Glomerular visceral epithelial cell (primary cell): ENCODE results near the gene MGLL.

Source experiments
- DNase-seq: peaks from one replicate; pipeline ENCODE4 v3.0.0-alpha.2; 2016; ENCODE audit errors: extremely low spot score

Gene MGLL

DNA sequence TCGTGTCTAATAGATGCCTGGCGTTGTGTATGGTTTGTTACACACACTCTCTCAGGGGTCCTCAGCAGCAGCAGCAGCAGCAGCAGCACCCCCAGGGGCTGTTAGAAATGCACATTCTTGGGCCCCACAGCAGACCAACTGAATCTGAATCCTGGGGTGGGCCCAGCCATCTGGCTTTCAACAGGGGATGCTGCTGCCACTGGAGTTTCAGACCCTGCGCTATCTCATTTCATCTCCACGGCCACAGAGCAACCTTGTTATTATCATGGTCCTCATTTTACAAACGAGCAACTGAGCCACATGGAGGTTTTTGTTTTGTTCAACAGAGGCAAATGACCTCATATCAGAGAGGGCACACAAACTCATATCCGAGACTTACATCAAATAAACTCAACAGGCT is 47.7 kb downstream of the MGLL start:
- no peak for DNase-seq

DNA sequence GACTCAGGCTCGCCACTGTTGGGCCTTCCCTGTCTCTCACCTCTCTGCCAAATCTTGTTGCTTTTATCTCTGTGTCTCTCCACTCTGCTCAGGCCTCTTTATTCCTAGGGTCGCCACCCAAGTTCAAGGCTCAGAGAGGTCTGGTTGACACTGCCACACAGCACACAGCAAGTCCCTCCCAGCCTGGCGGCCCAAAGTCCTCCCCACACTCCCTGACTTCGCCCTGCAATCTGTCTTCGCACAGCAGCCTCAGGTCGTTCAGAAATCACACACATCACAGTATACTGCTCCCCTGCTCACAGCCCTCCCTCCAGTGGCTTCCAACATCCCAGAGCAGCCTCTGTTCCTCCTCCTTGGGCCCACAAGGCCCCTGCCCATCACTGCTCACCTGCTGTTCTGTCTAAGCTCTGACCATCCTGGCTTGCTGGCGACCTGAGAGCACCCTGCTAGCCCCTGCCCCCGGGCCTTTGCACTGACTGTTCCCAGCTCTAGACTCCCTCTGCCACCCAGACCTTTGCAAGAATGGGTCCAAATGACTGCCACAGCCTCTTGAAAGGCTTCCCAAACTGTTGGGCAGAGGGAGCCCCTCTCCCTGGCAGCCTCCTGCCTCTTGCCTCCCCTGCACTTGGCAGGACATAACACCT is 48.4 kb downstream of the MGLL start:
- no peak for DNase-seq

DNA sequence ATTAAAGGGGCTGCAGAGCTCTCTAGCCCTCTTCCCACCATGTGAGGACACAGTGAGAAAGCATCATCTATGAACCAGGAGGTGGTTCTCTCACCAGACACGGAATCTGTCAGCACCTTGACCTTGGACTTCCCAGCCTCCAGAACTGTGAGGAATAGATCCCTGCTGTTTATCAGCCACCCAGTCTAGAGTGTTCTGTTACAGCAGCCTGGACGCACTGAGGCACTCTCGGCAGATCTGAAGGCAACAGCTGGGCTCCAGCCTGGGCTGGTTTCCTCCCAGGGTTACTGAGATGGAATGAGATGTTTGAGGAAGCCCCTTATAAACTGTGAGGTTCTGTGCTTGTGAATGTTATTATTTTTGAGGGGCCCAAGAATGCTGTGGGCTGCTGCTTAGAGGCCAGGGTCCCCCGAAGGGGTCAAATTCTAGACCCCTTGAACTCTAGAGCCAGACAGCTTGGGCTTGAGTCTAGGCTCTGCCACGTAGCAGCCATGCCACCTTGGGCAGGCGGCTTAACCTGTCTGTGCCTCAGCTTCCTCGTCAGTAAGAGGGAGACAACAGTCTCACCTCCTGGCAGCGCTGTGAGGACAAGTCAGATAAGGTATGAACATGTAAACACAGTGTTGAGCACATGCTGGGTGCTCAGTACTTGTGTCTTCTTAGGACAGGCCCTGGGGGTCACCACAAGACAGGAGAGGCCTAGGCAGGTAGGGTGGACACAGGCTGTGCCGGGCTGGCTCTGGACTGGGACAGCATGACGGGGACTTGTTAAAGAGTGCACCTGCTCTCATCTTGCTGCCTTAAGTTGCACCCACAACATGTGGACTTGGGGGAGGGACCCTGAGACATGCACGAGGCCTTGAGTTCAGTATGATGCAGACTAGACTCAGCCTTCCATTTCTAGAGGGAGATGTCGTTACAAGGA is 49.2 kb downstream of the MGLL start:
- no peak for DNase-seq

DNA sequence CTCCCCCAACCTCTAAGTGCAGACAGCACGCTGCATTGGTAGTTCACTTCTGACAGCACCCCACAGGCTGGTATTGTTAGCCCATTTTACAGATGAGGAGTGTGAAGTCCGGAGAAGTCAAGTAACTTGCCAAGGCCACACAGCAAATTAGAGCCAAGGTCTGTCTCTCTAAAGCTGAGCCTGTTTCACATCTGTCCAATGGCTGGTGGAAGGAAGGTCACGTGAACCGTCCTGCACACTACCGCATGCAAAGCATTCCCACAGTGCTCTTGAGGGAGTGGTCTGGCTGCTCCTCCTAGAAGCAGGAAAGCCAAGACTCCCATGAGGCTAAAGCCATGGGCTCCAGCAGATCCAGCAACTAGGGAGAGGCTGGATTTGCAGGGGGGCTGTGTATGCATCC is 50.0 kb downstream of the MGLL start:
- DNase-seq, result no peak

DNA sequence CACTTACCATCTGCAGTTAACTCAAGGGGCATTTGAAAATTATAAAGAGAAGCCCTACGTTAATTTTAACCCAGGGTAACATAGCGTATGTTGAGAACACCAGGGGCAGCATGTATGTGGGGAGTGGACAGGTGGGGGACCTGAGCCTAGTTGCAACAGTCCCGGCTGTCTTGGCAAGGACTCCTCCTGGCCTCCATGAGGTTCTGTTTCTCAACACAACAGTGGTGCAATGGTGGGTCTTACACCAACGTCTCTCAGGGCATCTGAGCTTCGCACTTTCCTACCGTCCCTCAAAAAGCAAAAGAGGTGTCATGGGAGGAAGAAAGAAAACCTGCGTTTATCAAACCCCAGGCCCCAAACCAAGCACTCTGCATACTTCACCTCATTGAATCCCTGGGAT is 50.6 kb downstream of the MGLL start:
- DNase-seq, result no peak

DNA sequence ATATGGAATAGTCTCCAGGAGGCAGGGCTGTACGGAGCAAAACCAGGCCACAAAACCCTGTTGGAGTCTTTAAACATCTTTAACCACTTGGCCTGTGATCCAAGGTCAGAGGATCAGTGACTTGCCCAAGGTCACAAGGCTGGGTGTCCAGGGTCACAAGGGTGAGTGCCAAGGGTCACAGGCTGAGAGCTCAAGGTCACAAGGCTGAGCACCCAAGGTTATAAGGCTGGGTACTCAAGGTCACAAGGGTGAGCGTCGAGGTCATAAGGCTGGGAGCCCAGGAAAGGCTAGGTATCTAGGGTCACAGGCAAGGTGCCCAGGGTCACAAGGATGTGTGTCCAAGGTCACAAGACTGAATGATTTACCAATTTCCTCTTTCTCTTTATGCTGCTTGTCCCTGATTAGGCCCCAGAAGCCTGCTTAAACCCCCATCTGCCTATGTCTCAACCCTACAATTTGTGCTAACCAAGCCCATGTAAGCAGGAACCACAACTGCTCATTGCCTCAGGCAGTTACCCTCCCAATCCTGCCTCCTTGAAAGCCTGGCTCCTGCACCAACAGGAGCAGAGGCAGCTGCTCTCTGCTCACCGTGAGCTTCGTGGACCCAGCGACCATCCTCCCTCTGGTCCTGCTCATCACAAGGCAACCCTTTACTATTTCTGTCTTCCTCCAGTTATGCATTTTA is 51.5 kb downstream of the MGLL start:
- DNase-seq, result no peak

DNA sequence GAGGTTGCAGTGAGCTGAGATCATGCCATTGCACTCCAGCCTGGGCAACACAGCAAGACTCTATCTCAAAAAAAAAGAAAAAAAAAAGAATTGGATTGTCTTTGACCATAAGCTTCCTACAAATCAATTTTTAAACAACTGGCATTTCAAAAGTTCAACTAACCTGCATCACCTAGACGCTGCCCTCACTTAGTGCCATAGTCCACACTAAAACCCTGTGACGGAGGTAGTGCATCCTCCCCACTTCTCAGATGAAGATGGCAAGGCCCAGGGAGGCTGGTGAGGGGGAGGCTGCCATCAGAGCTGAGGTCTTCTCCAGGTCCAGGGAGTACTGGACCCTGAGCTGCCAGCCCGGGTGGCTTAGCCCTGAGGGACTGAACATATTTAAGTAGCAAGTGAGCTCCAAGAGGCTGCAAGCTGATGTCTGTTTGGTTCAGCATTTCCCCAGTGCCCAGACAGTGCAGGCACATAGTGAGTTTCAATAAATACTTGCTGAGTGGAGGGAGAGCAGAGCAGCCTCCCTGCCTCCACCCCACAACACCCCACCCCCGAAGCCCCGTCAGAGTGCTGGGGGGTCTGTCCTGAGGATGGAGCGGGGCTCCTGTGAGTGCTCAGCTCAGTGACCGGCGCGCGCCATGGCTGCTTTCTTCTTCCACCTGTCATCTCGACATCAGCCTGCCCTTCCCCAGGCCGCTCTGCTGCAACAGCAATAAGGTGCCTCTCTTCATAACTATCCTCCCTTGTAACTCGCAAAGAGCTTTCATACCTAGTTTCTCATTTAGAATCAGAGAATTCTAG is 52.8 kb downstream of the MGLL start:
- no peak for DNase-seq

DNA sequence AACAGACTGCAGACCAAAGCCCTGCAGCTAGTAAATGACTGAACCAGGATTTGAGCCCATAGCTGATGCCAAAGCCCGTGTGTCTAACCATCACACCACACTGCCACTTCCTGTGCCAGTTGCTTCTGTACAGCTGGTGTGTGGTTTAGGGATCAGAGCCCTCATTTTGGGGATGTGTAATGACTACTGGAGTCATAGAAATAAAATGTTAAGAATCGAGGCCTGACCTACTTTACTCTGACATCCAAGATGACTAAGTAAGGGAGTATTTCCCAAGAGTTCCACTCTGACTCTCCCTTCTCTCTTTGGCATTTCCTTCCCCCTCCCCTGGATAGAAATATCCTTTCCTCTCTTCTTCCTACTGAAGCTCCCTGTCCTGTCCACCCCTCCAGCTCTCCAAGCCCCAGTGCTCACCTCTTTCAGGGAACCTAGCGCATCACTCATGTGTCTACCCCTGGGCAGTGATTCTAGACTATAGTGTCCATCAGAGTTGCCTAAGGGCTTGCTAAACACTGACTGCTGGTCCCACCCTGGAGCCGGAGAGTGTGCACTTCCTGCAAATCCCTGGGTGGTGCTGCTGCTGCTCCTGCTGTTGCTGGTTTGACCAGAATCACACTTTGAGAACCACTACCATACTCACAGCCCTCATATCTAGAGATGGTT is 53.8 kb downstream of the MGLL start:
- DNase-seq, result peak; percentile 95

DNA sequence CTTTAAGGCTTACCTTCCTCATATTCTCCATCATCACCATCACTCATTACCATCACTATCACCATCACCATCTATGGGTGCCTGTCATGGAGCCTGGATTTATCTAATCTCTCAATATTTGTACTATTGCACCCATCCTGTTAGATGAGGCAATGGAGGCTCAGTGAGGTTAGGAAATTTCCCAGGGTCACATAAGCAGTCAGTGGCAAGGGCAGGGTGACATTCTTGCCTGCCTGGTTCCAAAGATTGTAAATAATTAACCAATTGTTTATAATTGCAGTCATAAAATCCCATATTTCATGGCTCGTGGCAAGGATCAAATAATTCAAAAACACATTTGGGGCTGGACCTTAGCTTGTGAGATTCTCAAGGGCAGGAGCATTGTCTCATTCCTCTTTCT is 55.2 kb downstream of the MGLL start:
- DNase-seq, result no peak

DNA sequence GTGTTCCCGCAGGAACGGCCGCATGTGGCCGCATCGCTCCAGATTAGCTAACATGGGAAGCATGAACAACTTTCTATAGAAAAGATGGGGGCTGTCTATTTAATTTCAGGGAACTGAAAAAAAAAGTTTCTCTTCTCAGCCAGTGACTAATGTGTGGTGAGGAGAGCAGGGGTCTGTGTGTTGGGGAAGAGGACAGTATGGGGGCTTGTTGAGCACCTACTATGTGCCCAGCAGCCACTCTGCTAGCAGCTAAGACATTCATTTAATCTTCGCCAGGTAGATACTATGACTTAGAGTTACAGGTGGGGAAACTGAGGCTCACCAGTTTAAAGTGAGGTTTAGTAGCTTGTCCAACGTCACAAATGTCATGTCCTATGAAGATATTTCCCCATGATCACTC is 56.6 kb downstream of the MGLL start:
- DNase-seq, result no peak

DNA sequence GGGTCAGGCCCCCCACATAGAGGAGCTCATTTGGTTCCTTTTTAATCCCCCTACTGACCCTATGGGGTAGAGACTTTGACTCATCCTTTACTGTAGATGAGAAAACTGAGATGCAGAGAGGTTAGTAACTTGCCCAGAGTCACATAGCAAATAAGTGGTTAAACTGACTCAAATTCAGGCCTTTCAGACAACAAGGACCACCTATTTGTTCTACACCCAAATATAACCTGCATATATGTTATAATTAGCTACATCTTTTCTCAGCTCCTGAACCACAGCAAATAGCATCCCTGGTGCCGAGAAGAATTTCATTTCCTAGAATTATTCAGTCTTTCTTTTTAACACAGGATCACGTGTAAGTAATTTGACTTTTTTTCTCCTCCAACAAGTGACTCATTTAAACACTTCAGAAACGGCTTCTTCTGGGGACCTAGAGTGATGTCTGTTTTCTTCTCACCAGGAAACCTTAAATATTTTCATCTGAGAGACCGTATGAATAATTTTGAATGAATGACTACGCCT is 57.4 kb downstream of the MGLL start:
- DNase-seq, result no peak

DNA sequence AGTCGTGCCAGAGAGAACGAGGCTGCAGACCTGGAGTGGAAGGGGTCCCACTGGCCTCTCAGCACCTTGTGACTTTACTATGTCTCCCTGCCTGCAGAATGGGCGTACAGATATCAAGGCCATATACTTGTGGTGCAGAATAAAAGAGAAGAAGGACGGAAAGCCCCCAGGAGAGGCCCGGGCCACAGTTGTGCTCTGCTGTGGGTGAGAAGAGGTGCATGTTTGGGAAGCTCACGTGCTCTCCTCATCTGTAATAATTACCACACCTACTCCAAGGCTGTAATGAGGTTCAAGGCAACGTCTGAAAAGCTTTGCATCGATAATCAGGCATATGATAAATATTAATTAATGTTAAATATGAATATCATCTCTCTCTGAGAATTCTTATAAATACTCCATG is 58.0 kb downstream of the MGLL start:
- DNase-seq, result no peak

DNA sequence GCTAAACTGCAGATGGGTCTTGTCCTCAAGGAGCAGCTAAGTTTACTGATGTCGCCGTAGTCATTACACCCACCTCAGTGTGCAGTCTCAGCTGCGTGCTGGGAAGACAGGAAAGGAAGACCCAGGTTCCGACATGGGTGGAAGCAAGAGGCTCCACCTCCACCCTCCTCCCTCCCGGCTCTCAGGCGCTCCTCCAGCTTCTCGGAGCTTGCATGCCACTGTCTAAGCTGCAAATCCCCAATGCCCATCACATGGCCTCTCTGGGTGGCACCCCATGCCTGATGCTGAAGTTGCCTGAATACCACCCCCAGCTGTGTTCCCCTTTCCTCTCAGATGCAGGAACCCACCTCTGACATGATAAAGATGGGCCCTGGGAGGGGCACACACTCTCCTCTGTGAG is 58.5 kb downstream of the MGLL start:
- DNase-seq, result no peak

DNA sequence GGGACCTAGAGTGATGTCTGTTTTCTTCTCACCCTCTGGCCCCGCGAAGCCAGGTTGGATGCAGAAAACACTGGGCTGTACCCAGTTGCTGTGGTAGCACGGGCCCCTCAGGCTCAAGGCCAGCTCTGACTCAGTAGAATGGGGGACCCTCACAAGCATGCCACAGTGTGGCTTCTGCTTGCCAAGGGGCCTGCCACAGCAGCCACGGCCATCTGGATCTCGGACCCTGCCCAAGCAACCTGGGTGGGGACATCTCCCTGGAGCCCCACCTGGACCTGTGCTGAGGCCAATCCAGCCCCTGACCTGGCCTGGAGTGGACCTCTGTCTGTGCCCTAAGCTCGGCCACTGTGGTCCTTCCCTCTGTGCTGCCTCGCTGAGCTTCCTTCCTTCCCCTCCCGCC is 59.0 kb downstream of the MGLL start:
- DNase-seq, result no peak

DNA sequence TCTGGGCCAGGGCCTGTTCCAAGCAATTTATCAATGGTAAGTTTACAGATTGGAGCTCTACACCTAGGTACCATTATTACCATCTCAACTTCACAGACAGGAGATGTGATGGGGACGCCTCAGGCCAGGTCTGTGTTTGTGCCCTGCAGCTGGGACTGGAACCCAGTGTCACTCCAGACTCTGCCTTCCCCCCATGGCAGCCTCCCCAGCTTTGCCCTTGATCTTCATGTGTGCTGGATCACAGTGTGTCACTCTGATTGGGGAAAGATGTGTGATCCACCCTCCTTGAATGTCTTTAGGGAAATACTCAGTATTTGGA is 59.6 kb downstream of the MGLL start:
- DNase-seq, result no peak

DNA sequence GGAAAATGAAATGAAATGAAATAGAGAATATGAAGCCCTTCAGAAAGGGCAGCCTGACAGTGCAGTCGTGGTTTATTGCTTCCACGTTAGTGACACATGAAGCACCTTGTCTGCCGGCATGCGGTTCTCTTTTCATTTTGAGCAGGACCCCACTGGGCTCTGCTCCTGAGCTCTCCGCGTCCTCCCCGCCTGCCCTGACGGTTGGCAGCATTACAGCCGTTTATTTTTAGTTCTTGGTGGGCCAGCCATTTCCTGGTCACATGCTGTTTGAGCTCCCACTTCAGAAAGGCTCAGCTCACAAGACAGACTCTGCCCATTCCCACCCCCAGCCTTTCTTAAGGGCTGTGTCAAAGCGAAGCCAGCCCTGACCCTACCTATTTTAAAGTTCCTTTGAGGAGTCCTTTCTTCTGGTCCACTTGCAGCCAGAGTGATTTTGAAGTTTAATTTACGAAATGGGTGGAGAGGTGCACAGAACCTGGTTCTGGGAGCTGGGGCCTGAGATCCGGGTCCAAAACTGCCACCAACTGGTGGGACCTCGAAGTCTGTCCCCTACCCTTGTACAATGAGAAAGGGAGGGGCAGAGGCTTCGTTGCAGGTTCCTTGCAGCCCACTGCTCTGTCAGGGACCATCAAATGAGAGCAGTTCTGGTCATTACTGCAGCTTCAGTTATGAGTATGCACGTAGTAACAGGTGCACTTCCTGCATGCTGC is 60.1 kb downstream of the MGLL start:
- DNase-seq, result no peak

DNA sequence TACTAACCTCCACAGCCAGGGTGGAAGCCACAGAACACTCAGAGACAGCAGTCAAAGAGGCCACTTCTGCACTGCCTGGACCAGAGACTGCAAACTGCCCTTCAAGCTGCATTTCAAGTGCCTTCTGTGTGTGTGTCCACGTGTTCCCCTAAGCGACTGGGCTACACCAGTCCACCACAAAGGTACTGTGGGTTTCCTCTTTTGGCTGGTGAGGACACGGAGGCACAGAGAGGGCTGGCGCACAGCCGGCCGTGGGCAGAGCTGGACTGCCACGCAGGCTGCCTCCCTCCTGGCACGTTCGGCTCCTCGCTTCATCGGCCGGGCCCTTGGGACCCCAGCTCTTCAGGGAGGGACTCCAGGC is 60.9 kb downstream of the MGLL start:
- DNase-seq, result no peak

DNA sequence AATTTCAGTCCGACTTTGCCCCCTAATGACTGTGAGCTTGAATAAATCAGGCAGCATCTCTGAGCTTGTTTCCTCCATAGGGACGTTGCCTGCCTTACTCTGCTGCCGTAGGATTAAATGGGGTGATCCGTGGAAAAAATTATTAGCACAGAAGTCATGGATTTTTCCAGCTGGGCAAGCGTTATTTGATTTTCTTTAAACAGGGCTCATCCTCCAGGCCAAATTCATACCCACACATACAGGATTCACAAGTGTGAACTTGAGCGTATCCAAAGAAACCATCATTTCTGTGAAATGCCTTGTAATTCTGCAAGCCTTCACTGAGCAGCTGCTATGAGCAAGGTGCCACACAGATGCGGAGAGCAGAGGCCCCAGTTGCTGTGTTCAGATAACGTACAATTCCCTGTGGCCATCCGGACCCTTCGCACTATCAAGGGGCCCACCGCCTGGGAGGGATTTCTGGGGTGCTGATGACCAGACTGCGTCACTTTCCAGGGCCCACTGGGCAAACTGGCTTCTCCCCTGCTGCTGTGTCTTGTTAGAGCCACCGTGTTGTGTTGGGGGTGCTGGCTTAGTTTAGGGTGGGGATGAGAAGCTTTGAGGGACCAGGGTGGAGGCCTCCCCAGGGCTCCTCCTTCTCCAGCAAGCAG is 61.4 kb downstream of the MGLL start:
- no peak for DNase-seq

DNA sequence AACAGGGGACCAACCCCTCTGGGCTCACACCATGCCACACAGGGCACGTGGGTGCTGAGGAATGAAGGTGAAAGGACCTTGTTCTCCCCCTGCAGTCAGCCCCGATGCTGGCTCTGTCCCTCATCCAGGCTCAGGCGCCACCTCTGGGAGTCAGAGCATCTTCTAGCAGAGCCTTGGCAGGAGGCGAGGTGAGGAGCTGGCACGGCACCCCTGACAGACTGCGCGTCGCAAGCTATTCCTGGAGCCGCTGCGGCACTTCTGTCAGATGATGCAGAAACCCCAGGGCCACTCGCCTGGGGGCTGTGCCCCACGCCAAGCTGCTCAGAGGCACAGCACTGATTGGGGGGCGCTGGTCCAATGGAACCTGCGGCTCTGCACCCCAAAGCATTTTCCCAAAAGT is 62.0 kb downstream of the MGLL start:
- no peak for DNase-seq

DNA sequence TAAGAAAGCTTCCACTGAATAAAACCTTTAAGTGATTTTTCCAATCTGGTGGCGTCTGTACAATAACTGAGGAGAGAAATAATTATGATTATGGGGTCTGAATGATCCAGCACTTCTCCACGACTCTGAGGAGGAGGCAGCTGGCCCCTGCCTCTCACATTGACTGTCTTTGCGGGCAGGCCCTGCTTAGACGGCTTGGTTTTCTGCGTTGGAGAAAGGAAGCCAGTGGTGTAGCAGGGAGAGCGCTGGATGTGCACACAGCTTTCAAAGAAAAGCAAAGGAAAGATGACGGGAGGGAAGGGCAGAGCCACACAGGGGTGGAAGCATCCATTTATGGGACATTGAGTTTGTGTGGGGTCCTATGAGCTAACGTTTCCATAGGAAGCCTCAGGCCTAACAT is 62.5 kb downstream of the MGLL start:
- DNase-seq, result no peak
